ES-I3 (cell line): Measurements from ENCODE around the gene LIN7B.
A peak's percentile ranks its signal among the peaks of the same experiment; 100 is the strongest.

ENCODE experiments used
- H3K36me3 ChIP-seq: 2 replicates; pipeline ENCODE4 v1.6.1; 2013; ENCODE audit warnings: mild to moderate bottlenecking, low read length, control low read depth, moderate library complexity; ENCODE audit not compliant: insufficient read depth
- H3K4me1 ChIP-seq: 2 replicates; pipeline ENCODE4 v1.6.1; 2013; ENCODE audit warnings: mild to moderate bottlenecking, control low read depth, low read length; ENCODE audit not compliant: insufficient read depth
- H3K9ac ChIP-seq: 2 replicates; pipeline ENCODE4 v1.6.1; 2013; ENCODE audit warnings: low read depth, mild to moderate bottlenecking, low read length, moderate library complexity
- H3K9me3 ChIP-seq: 2 replicates; pipeline ENCODE4 v1.6.1; 2013; ENCODE audit warnings: mild to moderate bottlenecking, low read length, moderate library complexity; ENCODE audit not compliant: control insufficient read depth, insufficient read depth

The LIN7B gene

GRCh38 chr19:49151267-49152118 is 37.3 kb downstream of the LIN7B start:
- Histone ChIP-seq H3K9ac (peak overlapping the region; percentile 89; the same call in 1 of the 2 replicates), H3K4me1 (peaks cover 13% of the 10 kb centered on the region; the same call in 1 of the 2 replicates), H3K36me3 (no peaks in the 10 kb centered on the region), H3K9me3 (no peaks in the 10 kb centered on the region)

GRCh38 chr19:49152119-49152550 is 38.0 kb downstream of the LIN7B start:
- peaks cover 9% of the 10 kb centered on the region; the same call in 1 of the 2 replicates for H3K4me1 ChIP-seq
- H3K9ac ChIP-seq, result peak overlapping the region; percentile 8; the same call in 1 of the 2 replicates
- no peaks in the 10 kb centered on the region for H3K36me3 ChIP-seq
- H3K9me3 ChIP-seq, result no peaks in the 10 kb centered on the region

- H3K9ac ChIP-seq, result no peak overlapping the region
- H3K9me3 ChIP-seq, result no peaks in the 10 kb centered on the region
- no peaks in the 10 kb centered on the region for H3K36me3 ChIP-seq
- peaks cover 9% of the 10 kb centered on the region; the same call in 1 of the 2 replicates for H3K4me1 ChIP-seq
Observed at GRCh38 chr19:49153167-49153809, 39.1 kb downstream of the LIN7B start.

GRCh38 chr19:49154279-49154678 is 40.1 kb downstream of the LIN7B start:
- H3K9me3 ChIP-seq, result no peaks in the 10 kb centered on the region
- no peak overlapping the region for H3K9ac ChIP-seq
- peaks cover 9% of the 10 kb centered on the region; the same call in 1 of the 2 replicates for H3K4me1 ChIP-seq
- H3K36me3 ChIP-seq, result no peaks in the 10 kb centered on the region

GRCh38 chr19:49155005-49155819 is 41.0 kb downstream of the LIN7B start, which contains the start of gene HRC:
TSS of gene HRC (minus strand) at chr19:49155396. CDS start at chr19:49155237, 159 bp downstream.
- Histone ChIP-seq H3K9ac (peak within 1 kb of the TSS; percentile 22; the same call in 1 of the 2 replicates), H3K4me1 (peaks cover 9% of the 10 kb centered on the region; the same call in 1 of the 2 replicates), H3K36me3 (no peaks in the 10 kb centered on the region), H3K9me3 (no peaks in the 10 kb centered on the region)

GRCh38 chr19:49155820-49156346 is 41.7 kb downstream of the LIN7B start:
- Histone ChIP-seq H3K4me1 (peaks cover 9% of the 10 kb centered on the region; the same call in 1 of the 2 replicates), H3K9me3 (no peaks in the 10 kb centered on the region), H3K36me3 (no peaks in the 10 kb centered on the region), H3K9ac (peak overlapping the region; percentile 22; the same call in 1 of the 2 replicates)

- peak within 1 kb of the TSS; percentile 86 for H3K9ac ChIP-seq
- H3K4me1 ChIP-seq, result peaks cover 9% of the 10 kb centered on the region; the same call in 1 of the 2 replicates
- no peaks in the 10 kb centered on the region for H3K9me3 ChIP-seq
- H3K36me3 ChIP-seq, result no peaks in the 10 kb centered on the region
Observed at GRCh38 chr19:49157445-49158224, 43.5 kb downstream of the LIN7B start, which contains the start of gene TRPM4. TSS of gene TRPM4 (plus strand) at chr19:49157792. CDS start at chr19:49157867, 75 bp downstream.

- no peaks in the 10 kb centered on the region for H3K36me3 ChIP-seq
- peaks cover 12% of the 10 kb centered on the region for H3K4me1 ChIP-seq
- H3K9me3 ChIP-seq, result no peaks in the 10 kb centered on the region
- H3K9ac ChIP-seq, result no peak overlapping the region
Observed at GRCh38 chr19:49160450-49161189, 46.5 kb downstream of the LIN7B start.

GRCh38 chr19:49161987-49162386 is 47.8 kb downstream of the LIN7B start:
- H3K36me3 ChIP-seq, result no peaks in the 10 kb centered on the region
- peaks cover 6% of the 10 kb centered on the region for H3K4me1 ChIP-seq
- H3K9me3 ChIP-seq, result no peaks in the 10 kb centered on the region
- H3K9ac ChIP-seq, result no peak overlapping the region

GRCh38 chr19:49165111-49165750 is 51.1 kb downstream of the LIN7B start:
- Histone ChIP-seq H3K9ac (peak overlapping the region; percentile 45), H3K4me1 (peaks cover 6% of the 10 kb centered on the region), H3K9me3 (no peaks in the 10 kb centered on the region), H3K36me3 (no peaks in the 10 kb centered on the region)

- H3K9me3 ChIP-seq, result no peaks in the 10 kb centered on the region
- H3K4me1 ChIP-seq, result peaks cover 6% of the 10 kb centered on the region
- peak overlapping the region; percentile 45; the same call in 1 of the 2 replicates for H3K9ac ChIP-seq
Observed at GRCh38 chr19:49165865-49166301, 51.7 kb downstream of the LIN7B start.

GRCh38 chr19:49167857-49168409 is 53.8 kb downstream of the LIN7B start:
- Histone ChIP-seq H3K4me1 (peaks cover 6% of the 10 kb centered on the region), H3K9ac (no peak overlapping the region), H3K9me3 (no peaks in the 10 kb centered on the region), H3K36me3 (no peaks in the 10 kb centered on the region)

More at GRCh38 chr19:49165865-49166301, 51.7 kb downstream of the LIN7B start:
- H3K36me3 ChIP-seq, result no peaks in the 10 kb centered on the region
